Gastroesophageal sphincter (tissue), 3 donors: ENCODE results near the gene BACH1.

Source experiments
- CTCF ChIP-seq, 4 experiments: fragments of 200-600 bp in 2 of 4; fragments of 450-650 bp in 2 of 4; sonication (generic) in 1 of 4; IDR thresholded peaks; one replicate each; pipeline ENCODE4 v1.5.1; 2017 to 2019; ENCODE audit warnings: antibody characterized with exemption in 4 of 4, mild to moderate bottlenecking in 2 of 4, moderate library complexity in 2 of 4
- POLR2A ChIP-seq, 2 donors: fragments of 450-650 bp; IDR thresholded peaks; one replicate each; pipeline ENCODE4 v1.6.1; 2017; ENCODE audit warnings: antibody characterized with exemption in 2 of 2, mild to moderate bottlenecking in 2 of 2, moderate library complexity in 1 of 2

- TF ChIP-seq CTCF (IDR thresholded peaks at IDR 0.05) (no peak), POLR2A (IDR thresholded peaks at IDR 0.05) (no peak)
Observed at GRCh38 chr21:29330797-29331196, 32.1 kb downstream of the BACH1 start.
